ENCODE results near the gene C1orf226.

The C1orf226 gene

DNA sequence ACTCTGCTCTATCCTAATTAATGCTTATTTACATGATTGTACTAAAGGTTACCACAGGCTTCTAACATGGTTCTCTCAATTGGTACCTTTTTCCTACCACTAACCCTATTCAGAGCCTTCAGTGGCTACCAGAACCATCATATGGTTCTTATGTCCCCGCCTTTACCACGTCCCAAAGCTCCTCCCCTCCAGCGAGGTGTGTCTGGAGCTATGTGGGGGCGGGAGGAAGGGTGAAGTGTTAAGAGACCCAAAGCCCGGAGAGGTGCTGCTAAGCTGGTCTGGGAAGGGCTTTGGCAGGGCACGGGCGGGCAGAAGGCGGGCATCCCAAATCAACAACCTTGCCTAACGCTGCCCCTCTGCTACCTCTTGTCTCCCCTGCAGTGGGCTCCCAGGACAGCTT, 14.9 kb upstream of the C1orf226 start:
- Histone ChIP-seq H3K4me1 (ENCODE audit: control insufficient read depth, insufficient read depth, low read length) (no peaks in the 10 kb centered on the region), H3K36me3 (ENCODE audit: control insufficient read depth, insufficient read depth, low read length, severe bottlenecking) (no peaks in the 10 kb centered on the region), H3K9me3 (ENCODE audit: control insufficient read depth, low read length) (no peaks in the 10 kb centered on the region), H3K4me3 (ENCODE audit: low read length) (peak overlapping the region; percentile 82), H3K9ac (ENCODE audit: low read length) (peak overlapping the region; percentile 69), H3K27me3 (replicated peaks; ENCODE audit: control insufficient read depth, insufficient read depth, low read length) (peaks cover 14% of the 10 kb centered on the region)
- DNase-seq (ENCODE audit: low read depth) = no peak

GRCh38 chr1:162367073-162367472, 14.5 kb upstream of the C1orf226 start:
- Histone ChIP-seq H3K9me3 (ENCODE audit: control insufficient read depth, low read length) (no peaks in the 10 kb centered on the region), H3K9ac (ENCODE audit: low read length) (peak overlapping the region; percentile 69), H3K36me3 (ENCODE audit: control insufficient read depth, insufficient read depth, low read length, severe bottlenecking) (no peaks in the 10 kb centered on the region), H3K4me1 (ENCODE audit: control insufficient read depth, insufficient read depth, low read length) (no peaks in the 10 kb centered on the region), H3K27me3 (replicated peaks; ENCODE audit: control insufficient read depth, insufficient read depth, low read length) (peaks cover 14% of the 10 kb centered on the region), H3K4me3 (ENCODE audit: low read length) (peak overlapping the region; percentile 82)
- peak; percentile 56 for DNase-seq (ENCODE audit: low read depth)

DNA sequence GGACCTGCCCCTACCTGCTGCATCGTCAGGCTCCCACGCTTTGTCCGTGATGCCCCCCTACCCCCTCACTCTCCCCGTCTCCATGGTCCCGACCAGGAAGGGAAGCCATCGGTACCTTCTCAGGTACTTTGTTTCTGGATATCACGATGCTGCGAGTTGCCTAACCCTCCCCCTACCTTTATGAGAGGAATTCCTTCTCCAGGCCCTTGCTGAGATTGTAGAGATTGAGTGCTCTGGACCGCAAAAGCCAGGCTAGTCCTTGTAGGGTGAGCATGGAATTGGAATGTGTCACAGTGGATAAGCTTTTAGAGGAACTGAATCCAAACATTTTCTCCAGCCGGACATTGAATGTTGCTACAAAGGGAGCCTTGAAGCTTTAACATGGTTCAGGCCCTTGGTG, 13.8 kb upstream of the C1orf226 start:
- Histone ChIP-seq H3K27me3 (replicated peaks; ENCODE audit: control insufficient read depth, insufficient read depth, low read length) (peaks cover 12% of the 10 kb centered on the region), H3K9ac (ENCODE audit: low read length) (no peak overlapping the region), H3K36me3 (ENCODE audit: control insufficient read depth, insufficient read depth, low read length, severe bottlenecking) (no peaks in the 10 kb centered on the region), H3K9me3 (ENCODE audit: control insufficient read depth, low read length) (no peaks in the 10 kb centered on the region), H3K4me1 (ENCODE audit: control insufficient read depth, insufficient read depth, low read length) (no peaks in the 10 kb centered on the region), H3K4me3 (ENCODE audit: low read length) (no peak overlapping the region)
- DNase-seq (ENCODE audit: low read depth) = no peak

DNA sequence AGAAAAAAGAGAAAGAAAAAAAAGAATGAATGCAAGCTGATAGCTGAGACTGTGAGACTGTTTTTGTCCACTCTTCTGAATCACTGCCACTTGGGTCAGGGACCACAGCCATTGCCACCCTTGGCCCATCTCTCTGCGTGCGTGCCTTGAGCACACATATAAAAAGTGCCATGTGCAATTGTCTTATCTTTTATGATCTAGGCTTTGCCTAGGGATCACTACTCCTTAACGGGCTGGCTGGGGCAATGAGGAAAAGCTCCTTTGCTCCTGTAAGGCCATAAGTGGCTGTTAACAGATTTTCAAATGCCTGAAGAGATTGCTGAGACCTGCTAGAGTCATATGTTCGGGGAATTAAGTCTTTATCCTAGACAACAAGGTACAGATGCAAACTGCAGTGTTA, 13.1 kb upstream of the C1orf226 start:
- H3K9me3 ChIP-seq (ENCODE audit: control insufficient read depth, low read length) = no peaks in the 10 kb centered on the region
- H3K9ac ChIP-seq (ENCODE audit: low read length) = no peak overlapping the region
- H3K4me1 ChIP-seq (ENCODE audit: control insufficient read depth, insufficient read depth, low read length) = no peaks in the 10 kb centered on the region
- DNase-seq (ENCODE audit: low read depth) = no peak
- H3K27me3 ChIP-seq (replicated peaks; ENCODE audit: control insufficient read depth, insufficient read depth, low read length) = peaks cover 9% of the 10 kb centered on the region
- H3K36me3 ChIP-seq (ENCODE audit: control insufficient read depth, insufficient read depth, low read length, severe bottlenecking) = no peaks in the 10 kb centered on the region
- H3K4me3 ChIP-seq (ENCODE audit: low read length) = no peak overlapping the region

GRCh38 chr1:162369571-162369970, 12.0 kb upstream of the C1orf226 start:
- Histone ChIP-seq H3K4me3 (ENCODE audit: low read length) (no peak overlapping the region), H3K36me3 (ENCODE audit: control insufficient read depth, insufficient read depth, low read length, severe bottlenecking) (no peaks in the 10 kb centered on the region)
- DNase-seq (ENCODE audit: low read depth) = no peak

GRCh38 chr1:162370161-162370560, 11.4 kb upstream of the C1orf226 start:
- no peaks in the 10 kb centered on the region for H3K36me3 ChIP-seq (ENCODE audit: control insufficient read depth, insufficient read depth, low read length, severe bottlenecking)
- H3K9ac ChIP-seq (ENCODE audit: low read length) = no peak overlapping the region
- H3K4me3 ChIP-seq (ENCODE audit: low read length) = no peak overlapping the region
- H3K9me3 ChIP-seq (ENCODE audit: control insufficient read depth, low read length) = no peaks in the 10 kb centered on the region
- H3K27me3 ChIP-seq (replicated peaks; ENCODE audit: control insufficient read depth, insufficient read depth, low read length) = peaks cover 7% of the 10 kb centered on the region
- H3K4me1 ChIP-seq (ENCODE audit: control insufficient read depth, insufficient read depth, low read length) = no peaks in the 10 kb centered on the region
- DNase-seq (ENCODE audit: low read depth) = no peak

More at GRCh38 chr1:162369571-162369970, 12.0 kb upstream of the C1orf226 start:
- Histone ChIP-seq H3K9me3 (ENCODE audit: control insufficient read depth, low read length) (no peaks in the 10 kb centered on the region), H3K27me3 (replicated peaks; ENCODE audit: control insufficient read depth, insufficient read depth, low read length) (peaks cover 9% of the 10 kb centered on the region), H3K9ac (ENCODE audit: low read length) (no peak overlapping the region), H3K4me1 (ENCODE audit: control insufficient read depth, insufficient read depth, low read length) (no peaks in the 10 kb centered on the region)

GRCh38 chr1:162370721-162371120, 10.8 kb upstream of the C1orf226 start:
- peaks cover 4% of the 10 kb centered on the region for H3K27me3 ChIP-seq (replicated peaks; ENCODE audit: control insufficient read depth, insufficient read depth, low read length)
- no peak for DNase-seq (ENCODE audit: low read depth)
- no peaks in the 10 kb centered on the region for H3K9me3 ChIP-seq (ENCODE audit: control insufficient read depth, low read length)
- H3K9ac ChIP-seq (ENCODE audit: low read length) = no peak overlapping the region
- H3K4me1 ChIP-seq (ENCODE audit: control insufficient read depth, insufficient read depth, low read length) = no peaks in the 10 kb centered on the region
- no peak overlapping the region for H3K4me3 ChIP-seq (ENCODE audit: low read length)
- H3K36me3 ChIP-seq (ENCODE audit: control insufficient read depth, insufficient read depth, low read length, severe bottlenecking) = no peaks in the 10 kb centered on the region

DNA sequence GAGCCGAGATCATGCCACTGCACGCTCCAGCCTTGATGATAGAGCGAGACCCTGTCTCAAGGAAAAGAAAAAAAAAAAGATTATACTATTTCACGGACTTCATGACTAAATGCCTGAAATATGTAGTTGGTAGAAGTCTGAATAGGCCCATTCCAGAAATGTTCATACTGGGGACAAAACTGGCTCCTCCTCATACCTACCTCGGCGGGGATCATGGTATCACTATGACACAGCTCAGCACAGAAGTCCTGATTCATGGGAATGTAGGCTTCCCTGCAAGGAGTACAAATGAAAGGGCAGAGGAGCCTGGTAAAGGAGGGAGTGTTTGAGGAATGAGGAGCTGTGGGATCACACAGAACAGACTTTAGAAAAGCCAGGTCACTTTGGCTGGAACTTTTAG, 9.9 kb upstream of the C1orf226 start:
- Histone ChIP-seq H3K9me3 (ENCODE audit: control insufficient read depth, low read length) (no peaks in the 10 kb centered on the region), H3K36me3 (ENCODE audit: control insufficient read depth, insufficient read depth, low read length, severe bottlenecking) (no peaks in the 10 kb centered on the region), H3K27me3 (replicated peaks; ENCODE audit: control insufficient read depth, insufficient read depth, low read length) (peaks cover 4% of the 10 kb centered on the region), H3K9ac (ENCODE audit: low read length) (no peak overlapping the region), H3K4me3 (ENCODE audit: low read length) (no peak overlapping the region), H3K4me1 (ENCODE audit: control insufficient read depth, insufficient read depth, low read length) (no peaks in the 10 kb centered on the region)
- peak; percentile 24 for DNase-seq (ENCODE audit: low read depth)

DNA sequence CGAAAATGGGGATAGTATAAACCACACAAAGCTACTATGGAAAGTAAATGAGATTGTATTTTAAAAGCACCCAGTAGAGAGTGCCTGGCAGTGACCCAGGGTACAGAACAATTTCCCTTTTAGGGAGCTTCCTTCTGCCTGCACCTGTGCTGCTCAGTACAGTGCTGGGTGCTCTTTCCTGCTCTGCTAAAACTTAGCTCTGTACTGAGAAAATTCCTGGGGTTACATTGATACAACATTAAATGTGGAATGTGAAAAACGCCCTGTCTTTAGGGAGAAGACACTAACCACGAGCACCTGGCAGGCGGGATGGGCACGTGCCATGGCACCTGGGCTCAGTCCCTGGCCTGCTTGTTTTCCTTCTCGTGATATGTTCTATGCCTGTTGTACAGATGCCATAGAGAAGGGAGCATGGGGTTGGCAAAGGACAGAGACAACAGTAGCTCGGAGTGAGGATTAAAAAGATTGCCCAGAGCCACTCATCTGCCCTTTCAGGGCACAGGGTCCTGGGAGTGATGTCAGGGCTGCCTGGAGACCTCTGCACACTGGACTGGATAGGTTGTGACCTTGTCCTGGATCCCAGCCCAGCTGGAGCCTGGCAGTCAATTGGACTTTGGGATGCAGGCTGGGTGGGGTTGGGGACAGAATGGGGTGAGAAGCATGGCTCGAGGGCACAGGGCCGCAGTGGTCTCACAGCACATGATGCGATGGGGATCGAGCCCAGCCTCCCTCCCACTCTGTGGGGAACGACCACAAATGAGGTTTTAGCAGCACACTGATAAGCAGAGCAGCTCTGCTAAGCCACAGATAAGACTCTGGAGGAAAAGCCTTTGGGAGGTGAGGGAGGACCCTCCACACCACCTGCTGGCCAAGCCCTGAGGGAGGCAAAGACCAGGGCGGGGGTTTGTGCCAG, 9.1 kb upstream of the C1orf226 start:
- peaks cover 4% of the 10 kb centered on the region for H3K27me3 ChIP-seq (replicated peaks; ENCODE audit: control insufficient read depth, insufficient read depth, low read length)
- no peak overlapping the region for H3K4me3 ChIP-seq (ENCODE audit: low read length)
- no peak overlapping the region for H3K9ac ChIP-seq (ENCODE audit: low read length)
- no peaks in the 10 kb centered on the region for H3K36me3 ChIP-seq (ENCODE audit: control insufficient read depth, insufficient read depth, low read length, severe bottlenecking)
- no peaks in the 10 kb centered on the region for H3K4me1 ChIP-seq (ENCODE audit: control insufficient read depth, insufficient read depth, low read length)
- DNase-seq (ENCODE audit: low read depth) = no peak
- H3K9me3 ChIP-seq (ENCODE audit: control insufficient read depth, low read length) = no peaks in the 10 kb centered on the region

- Histone ChIP-seq H3K9ac (ENCODE audit: low read length) (no peak overlapping the region), H3K4me3 (ENCODE audit: low read length) (no peak overlapping the region), H3K27me3 (replicated peaks; ENCODE audit: control insufficient read depth, insufficient read depth, low read length) (peaks cover 4% of the 10 kb centered on the region), H3K36me3 (ENCODE audit: control insufficient read depth, insufficient read depth, low read length, severe bottlenecking) (no peaks in the 10 kb centered on the region), H3K9me3 (ENCODE audit: control insufficient read depth, low read length) (no peaks in the 10 kb centered on the region), H3K4me1 (ENCODE audit: control insufficient read depth, insufficient read depth, low read length) (no peaks in the 10 kb centered on the region)
- DNase-seq (ENCODE audit: low read depth) = no peak
Measured at GRCh38 chr1:162373072-162373427, 8.5 kb upstream of the C1orf226 start.

GRCh38 chr1:162373541-162374260, 7.8 kb upstream of the C1orf226 start:
- H3K4me3 ChIP-seq (ENCODE audit: low read length) = no peak overlapping the region

More at GRCh38 chr1:162373541-162374260, 7.8 kb upstream of the C1orf226 start:
- H3K36me3 ChIP-seq (ENCODE audit: control insufficient read depth, insufficient read depth, low read length, severe bottlenecking) = no peaks in the 10 kb centered on the region
- H3K27me3 ChIP-seq (replicated peaks; ENCODE audit: control insufficient read depth, insufficient read depth, low read length) = peaks cover 6% of the 10 kb centered on the region
- no peak for DNase-seq (ENCODE audit: low read depth)
- H3K9me3 ChIP-seq (ENCODE audit: control insufficient read depth, low read length) = no peaks in the 10 kb centered on the region
- H3K9ac ChIP-seq (ENCODE audit: low read length) = no peak overlapping the region
- no peaks in the 10 kb centered on the region for H3K4me1 ChIP-seq (ENCODE audit: control insufficient read depth, insufficient read depth, low read length)

Measured in adipocyte (in vitro differentiated cells).